HCT116 (cell line): ENCODE measurements around the gene COL7A1. TPM values are rescaled to one million over a fixed set of nuclear protein-coding genes. Genes with fewer than 3 reads are reported as not detected.

Experiments
- ATAC-seq: fragments of 200-7000 bp; cut with Tn5 transposase; 2 replicates; pipeline ENCODE4 v1.9.1; 2020; ENCODE audit warnings: mild to moderate bottlenecking, moderate library complexity
- BruUV-seq: library from RNA; stranded (reverse); fragments of 400-500 nt; replicated peaks from 2 replicates; lab custom pipeline; 2021; lab: Mats Ljungman, UMichigan
- CTCF ChIA-PET: fragments of 300-600 bp; sonication (Branson Sonifier 250); formaldehyde crosslinking; loops from one replicate; lab custom pipeline; 2021; ENCODE audit warnings: antibody characterized with exemption; lab: Charles Lee
- POLR2A ChIA-PET: fragments of 300-600, 350-600 bp; sonication (Branson Sonifier 250); formaldehyde crosslinking; loops from one replicate; lab custom pipeline; 2021; ENCODE audit warnings: antibody characterized with exemption; lab: Charles Lee
- RAD21 ChIA-PET, 2 experiments: fragments of 300-600 bp; sonication (Branson Sonifier 250); formaldehyde crosslinking; loops; one replicate each; lab custom pipeline; 2023; ENCODE audit warnings: low total read pairs in 2 of 2; ENCODE audit not compliant: uncharacterized antibody in 2 of 2, unreplicated experiment in 2 of 2, low non-redundant PET in 1 of 2; lab: Charles Lee
- DNase-seq: peaks from one replicate; pipeline ENCODE4 v3.0.0-alpha.2; 2010; ENCODE audit warnings: low read depth, low spot score
- H2AFZ ChIP-seq: fragments of 200-600 bp; shearing (Covaris generic), sonication (generic); 2 replicates; pipeline ENCODE4 v1.6.1; 2017; ENCODE audit warnings: low read depth, mixed run types, mixed read lengths, antibody characterized with exemption, low read length; ENCODE audit not compliant: poor library complexity, severe bottlenecking
- H3K27ac ChIP-seq: 2 replicates; pipeline ENCODE4 v1.5.1; 2012; ENCODE audit warnings: low read depth, low read length
- H3K27me3 ChIP-seq: fragments of 200-600 bp; sonication (generic); 2 replicates; pipeline ENCODE4 v1.6.1; 2016; ENCODE audit warnings: mixed run types, low read length, mixed read lengths; ENCODE audit not compliant: insufficient read depth
- H3K36me3 ChIP-seq, 2 experiments: fragments of 200-500 bp in 1 of 2; fragments of 200-600 bp in 1 of 2; sonication (Bioruptor generic) in 1 of 2; sonication (generic) in 1 of 2; 2 replicates each; pipeline versions ENCODE4 v1.5.1 to v1.6.1; 2014 to 2016; ENCODE audit warnings: low read length in 2 of 2, inconsistent platforms in 1 of 2, mixed read lengths in 1 of 2, mixed run types in 1 of 2; ENCODE audit not compliant: insufficient read depth in 2 of 2, control insufficient read depth in 1 of 2
- H3K4me1 ChIP-seq, 2 experiments: fragments of 200-600 bp in 1 of 2; sonication (generic) in 1 of 2; 2 replicates each; pipeline versions ENCODE4 v1.5.1 to v1.6.1; 2012 to 2017; ENCODE audit warnings: low read length in 2 of 2, inconsistent platforms in 1 of 2, mild to moderate bottlenecking in 1 of 2, mixed read lengths in 1 of 2, mixed run types in 1 of 2, moderate library complexity in 1 of 2; ENCODE audit not compliant: insufficient read depth in 2 of 2, control insufficient read depth in 1 of 2
- H3K4me2 ChIP-seq: fragments of 200-600 bp; sonication (generic); 2 replicates; pipeline ENCODE4 v1.6.1; 2017; ENCODE audit warnings: mixed run types, low read length, mixed read lengths
- H3K4me3 ChIP-seq, 2 experiments: fragments of 200-600 bp in 1 of 2; sonication (generic) in 1 of 2; replicated peaks in 1 of 2; 2 replicates each; pipeline ENCODE4 v1.5.1; 2011 to 2016; ENCODE audit warnings: low read length in 2 of 2, control low read depth in 1 of 2, low read depth in 1 of 2, mild to moderate bottlenecking in 1 of 2, mixed read lengths in 1 of 2, mixed run types in 1 of 2
- H3K79me2 ChIP-seq: fragments of 200-600 bp; sonication (generic); 2 replicates; pipeline ENCODE4 v1.6.1; 2017; ENCODE audit warnings: mild to moderate bottlenecking, mixed run types, low read length, moderate library complexity, mixed read lengths; ENCODE audit not compliant: insufficient read depth
- H3K9ac ChIP-seq: fragments of 200-600 bp; sonication (generic); 2 replicates; pipeline ENCODE4 v1.6.1; 2016; ENCODE audit warnings: low read length, mixed read lengths
- H3K9me2 ChIP-seq: fragments of 200-600 bp; sonication (generic), shearing (Covaris generic); 2 replicates; pipeline ENCODE4 v1.6.1; 2017; ENCODE audit warnings: mixed run types, mild to moderate bottlenecking, moderate library complexity; ENCODE audit not compliant: insufficient read depth
- H3K9me3 ChIP-seq, 2 experiments: fragments of 200-500 bp in 1 of 2; fragments of 200-600 bp in 1 of 2; sonication (Bioruptor generic) in 1 of 2; sonication (generic) in 1 of 2; 2 replicates each; pipeline ENCODE4 v1.6.1; 2014 to 2017; ENCODE audit warnings: low read length in 2 of 2, mixed read lengths in 2 of 2, inconsistent platforms in 1 of 2, low read depth in 1 of 2, mild to moderate bottlenecking in 1 of 2, mixed run types in 1 of 2, moderate library complexity in 1 of 2; ENCODE audit not compliant: control insufficient read depth in 1 of 2, insufficient read depth in 1 of 2
- H4K20me1 ChIP-seq: fragments of 200-600 bp; sonication (generic), shearing (Covaris generic); 2 replicates; pipeline ENCODE4 v1.6.1; 2017; ENCODE audit warnings: mixed run types, mild to moderate bottlenecking, moderate library complexity; ENCODE audit not compliant: insufficient read depth
- CBX3 ChIP-seq: IDR thresholded peaks from 2 replicates; pipeline ENCODE4 v1.6.1; 2012; ENCODE audit warnings: low read depth
- CEBPB ChIP-seq: IDR thresholded peaks from 2 replicates; pipeline ENCODE4 v1.6.1; 2012; ENCODE audit warnings: low read depth
- ELF1 ChIP-seq: IDR thresholded peaks from 2 replicates; pipeline ENCODE4 v1.6.1; 2012; ENCODE audit warnings: low read depth, borderline replicate concordance
- EZH2 ChIP-seq: fragments of 200-600 bp; sonication (generic); IDR thresholded peaks from 2 replicates; pipeline ENCODE4 v1.6.1; 2017; ENCODE audit warnings: antibody characterized with exemption, mixed run types
- FOSL1 ChIP-seq: IDR thresholded peaks from 2 replicates; pipeline ENCODE4 v1.6.1; 2012; ENCODE audit warnings: low read depth
- POLR2A ChIP-seq: IDR thresholded peaks from 2 replicates; pipeline ENCODE4 v1.7.0; 2011; ENCODE audit warnings: borderline replicate concordance; ENCODE audit not compliant: insufficient read depth, insufficient read length; ENCODE audit errors: extremely low read depth
- POLR2AphosphoS5 ChIP-seq: IDR thresholded peaks from 2 replicates; pipeline ENCODE4 v1.6.1; 2011; ENCODE audit warnings: mild to moderate bottlenecking, low read depth, low read length, moderate library complexity
- RAD21 ChIP-seq: IDR thresholded peaks from 2 replicates; pipeline ENCODE4 v1.6.1; 2012; ENCODE audit warnings: low read depth, mild to moderate bottlenecking
- REST ChIP-seq: IDR thresholded peaks from 2 replicates; pipeline ENCODE4 v1.6.1; 2012; ENCODE audit warnings: low read depth
- SP1 ChIP-seq: IDR thresholded peaks from 2 replicates; pipeline ENCODE4 v1.6.1; 2012; ENCODE audit warnings: low read depth
- SRF ChIP-seq: IDR thresholded peaks from 2 replicates; pipeline ENCODE4 v1.6.1; 2012; ENCODE audit warnings: low read depth
- YY1 ChIP-seq: IDR thresholded peaks from 2 replicates; pipeline ENCODE4 v1.6.1; 2011; ENCODE audit warnings: low read length, low read depth, moderate library complexity, mild to moderate bottlenecking; ENCODE audit not compliant: insufficient replicate concordance; ENCODE audit errors: extremely low read depth
- ZNF274 ChIP-seq: fragments of 200-500 bp; sonication (Bioruptor generic); IDR thresholded peaks from 2 replicates; pipeline ENCODE4 v1.6.1; 2014; ENCODE audit warnings: mild to moderate bottlenecking, low read depth, low read length, inconsistent platforms
- intact Hi-C: fragments of 100-400 bp; cut with micrococcal nuclease; formaldehyde crosslinking; loops from 2 replicates; pipeline ENCODE4 v1.10.0; 2022
- total RNA-seq: library from RNA; stranded (reverse); gene quantifications from one replicate; pipeline ENCODE4 v1.2.1, GENCODE V29; 2021; ENCODE audit not compliant: unreplicated experiment
- TF ChIP-seq, protein P1 (sequence below), 3 experiments: fragments of 200-600 bp in 1 of 3; sonication (generic) in 1 of 3; IDR thresholded peaks in 2 of 3; conservative IDR thresholded peaks in 1 of 3; 2 replicates each; pipeline ENCODE4 v1.5.1; 2012 to 2017; ENCODE audit warnings: low read depth in 2 of 3, low read length in 2 of 3, antibody characterized with exemption in 1 of 3, borderline replicate concordance in 1 of 3, control low read depth in 1 of 3, mild to moderate bottlenecking in 1 of 3, mixed read lengths in 1 of 3, mixed run types in 1 of 3, moderate library complexity in 1 of 3; ENCODE audit not compliant: insufficient read depth in 1 of 3
- TF ChIP-seq, protein P2 (sequence below): IDR thresholded peaks from 2 replicates; pipeline ENCODE4 v1.6.1; 2012

COL7A1 gene
- total RNA-seq, 1 experiment from 2014 or later = 11.4 TPM

DNA sequence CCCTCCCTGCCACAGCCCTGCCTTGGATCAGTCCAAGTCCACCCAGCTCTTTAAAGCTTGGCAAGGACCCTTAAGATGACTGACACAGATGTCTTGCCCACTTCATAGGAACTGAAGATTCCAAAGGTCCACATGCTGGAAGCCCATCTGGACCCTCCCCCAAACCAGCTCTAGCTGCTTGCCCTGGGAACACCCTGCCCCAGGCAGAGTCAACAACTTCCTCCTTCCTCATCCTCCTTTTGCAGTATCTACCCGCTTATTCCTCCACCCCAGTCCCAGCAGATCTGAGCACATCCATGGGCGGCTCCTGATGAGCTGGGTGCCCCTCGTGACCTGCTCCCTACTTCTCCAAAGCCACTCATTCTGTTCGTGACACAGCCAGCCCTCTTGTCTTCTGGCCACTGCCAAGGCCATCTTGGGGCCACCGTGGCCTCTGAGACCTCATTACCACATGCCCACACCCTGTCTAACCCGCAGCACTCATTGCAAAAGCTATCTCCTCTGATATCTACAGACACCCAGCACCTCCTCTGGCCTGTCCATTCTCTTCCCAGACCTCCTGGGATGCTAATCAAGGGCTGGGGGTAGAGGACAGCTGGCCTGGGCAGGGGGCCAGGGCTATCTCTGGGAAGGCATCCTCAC is 36.5 kb downstream of the COL7A1 start:
- 0 out of 2 replicates have a peak overlapping the region, but pooled peaks have one; percentile 84 for H3K9ac ChIP-seq
- TF ChIP-seq EZH2 (no peak), CBX3 (no peak), ZNF274 (no peak), YY1 (no peak), RAD21 (no peak), FOSL1 (no peak), REST (no peak), POLR2AphosphoS5 (no peak), SP1 (no peak), SRF (no peak), CEBPB (no peak), POLR2A (no peak), ELF1 (no peak)
- TF ChIP-seq, protein P1, sequence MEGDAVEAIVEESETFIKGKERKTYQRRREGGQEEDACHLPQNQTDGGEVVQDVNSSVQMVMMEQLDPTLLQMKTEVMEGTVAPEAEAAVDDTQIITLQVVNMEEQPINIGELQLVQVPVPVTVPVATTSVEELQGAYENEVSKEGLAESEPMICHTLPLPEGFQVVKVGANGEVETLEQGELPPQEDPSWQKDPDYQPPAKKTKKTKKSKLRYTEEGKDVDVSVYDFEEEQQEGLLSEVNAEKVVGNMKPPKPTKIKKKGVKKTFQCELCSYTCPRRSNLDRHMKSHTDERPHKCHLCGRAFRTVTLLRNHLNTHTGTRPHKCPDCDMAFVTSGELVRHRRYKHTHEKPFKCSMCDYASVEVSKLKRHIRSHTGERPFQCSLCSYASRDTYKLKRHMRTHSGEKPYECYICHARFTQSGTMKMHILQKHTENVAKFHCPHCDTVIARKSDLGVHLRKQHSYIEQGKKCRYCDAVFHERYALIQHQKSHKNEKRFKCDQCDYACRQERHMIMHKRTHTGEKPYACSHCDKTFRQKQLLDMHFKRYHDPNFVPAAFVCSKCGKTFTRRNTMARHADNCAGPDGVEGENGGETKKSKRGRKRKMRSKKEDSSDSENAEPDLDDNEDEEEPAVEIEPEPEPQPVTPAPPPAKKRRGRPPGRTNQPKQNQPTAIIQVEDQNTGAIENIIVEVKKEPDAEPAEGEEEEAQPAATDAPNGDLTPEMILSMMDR (IDR thresholded peaks at IDR 0.05 in 2 of 3, conservative IDR thresholded peaks at IDR 0.05 in 1 of 3; ENCODE audit: borderline replicate concordance in 1 of 3, insufficient read depth in 1 of 3, low read depth in 2 of 3, low read length in 2 of 3) = no peak
- TF ChIP-seq, protein P2, sequence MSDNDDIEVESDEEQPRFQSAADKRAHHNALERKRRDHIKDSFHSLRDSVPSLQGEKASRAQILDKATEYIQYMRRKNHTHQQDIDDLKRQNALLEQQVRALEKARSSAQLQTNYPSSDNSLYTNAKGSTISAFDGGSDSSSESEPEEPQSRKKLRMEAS = no peak
- CTCF ChIA-PET = interaction anchor here (0.8 to 3.5 kb wide), 8 partner anchors 8 to 157 kb away, joined by 3 to 29 read pairs (median 4); partner anchors contain the start of genes CELSR3 and SLC26A6
- no peaks in the 10 kb centered on the region for H3K27me3 ChIP-seq
- DNase-seq (no peak), ATAC-seq (no peak)
- BruUV-seq = no TSS peak
- H3K27ac ChIP-seq = peak overlapping the region; percentile 19; the same call in 1 of the 2 replicates
- peaks cover 36 to 84% of the 10 kb centered on the region in 2 experiments for H3K4me1 ChIP-seq
- RAD21 ChIA-PET = interaction anchor here in 1 of 2 experiments (1.0 kb wide), 1 partner anchor 158 kb away, joined by 3 read pairs; no protein-coding TSS in a partner anchor
- H4K20me1 ChIP-seq = no peaks in the 10 kb centered on the region
- no peak overlapping the region for H3K4me3 ChIP-seq
- POLR2A ChIA-PET = interaction anchor here (1.3 kb wide), 1 partner anchor 51 kb away, joined by 3 read pairs; no protein-coding TSS in a partner anchor
- peaks cover 19% of the 10 kb centered on the region; the same call in 1 of the 2 replicates for H3K79me2 ChIP-seq
- H3K36me3 ChIP-seq = 0 out of 4 replicates have a peak, but pooled peaks cover 0 to 2% of the 10 kb centered on the region in 2 experiments
- peak overlapping the region; percentile 98 for H3K4me2 ChIP-seq
- H3K9me2 ChIP-seq = no peaks in the 10 kb centered on the region
- intact Hi-C loops = loop anchor here (5.0 to 10.0 kb wide), 2 partner anchors 49 to 106 kb away; partner anchors contain the start of genes CELSR3 and UQCRC1
- no peaks in the 10 kb centered on the region for H3K9me3 ChIP-seq
- no peak overlapping the region for H2AFZ ChIP-seq
